Suprapubic skin (tissue), 4 donors: ENCODE data around the gene INSC. TPM values are rescaled to one million over a fixed set of nuclear protein-coding genes. Genes with fewer than 3 reads are reported as not detected.

Source experiments
- DNase-seq, 2 donors: peaks; one replicate each; pipeline ENCODE4 v3.0.0-alpha.2; 2019; ENCODE audit warnings: low spot score in 2 of 2
- H3K27ac ChIP-seq: fragments of 200-600 bp; sonication (generic); one replicate; pipeline ENCODE4 v1.5.1; 2019
- H3K27me3 ChIP-seq: fragments of 200-600 bp; sonication (generic); one replicate; pipeline ENCODE4 v1.5.1; 2019
- H3K36me3 ChIP-seq: fragments of 200-600 bp; sonication (generic); one replicate; pipeline ENCODE4 v1.5.1; 2019
- H3K4me1 ChIP-seq: fragments of 200-600 bp; sonication (generic); one replicate; pipeline ENCODE4 v1.5.1; 2019
- H3K4me3 ChIP-seq: fragments of 200-600 bp; sonication (generic); one replicate; pipeline ENCODE4 v1.5.1; 2019; ENCODE audit warnings: mild to moderate bottlenecking
- H3K9me3 ChIP-seq: fragments of 200-600 bp; sonication (generic); one replicate; pipeline ENCODE4 v1.5.1; 2019
- EP300 ChIP-seq: sonication (generic); formaldehyde crosslinking; IDR thresholded peaks from one replicate; pipeline ENCODE4 v1.6.1; 2017; ENCODE audit warnings: antibody characterized with exemption
- POLR2A ChIP-seq, 2 donors: fragments of 450-650 bp; IDR thresholded peaks; one replicate each; pipeline ENCODE4 v1.6.1; 2017; ENCODE audit warnings: antibody characterized with exemption in 2 of 2, mild to moderate bottlenecking in 2 of 2, moderate library complexity in 2 of 2
- POLR2AphosphoS5 ChIP-seq, 3 donors: sonication (generic); formaldehyde crosslinking; IDR thresholded peaks; one replicate each; pipeline ENCODE4 v1.6.1; 2017; ENCODE audit warnings: antibody characterized with exemption in 3 of 3
- WGBS: methylation state at CpG from one replicate; pipeline ENCODE4 v1.1.5; 2018; 5-methylcytosine and 5-hydroxymethylcytosine counted together
- total RNA-seq, 4 donors: library from RNA; depleted of rRNA; stranded (reverse); fragments of >200 nt; gene quantifications; one replicate each; pipeline ENCODE4 v1.1.0, GENCODE V29; 2016
- TF ChIP-seq, protein P1 (sequence below), 2 donors: fragments of 200-600 bp in 1 of 2; fragments of 450-650 bp in 1 of 2; sonication (generic) in 1 of 2; IDR thresholded peaks; one replicate each; pipeline ENCODE4 v1.5.1; 2016 to 2019; ENCODE audit warnings: antibody characterized with exemption in 2 of 2, mild to moderate bottlenecking in 1 of 2, moderate library complexity in 1 of 2

INSC gene
- total RNA-seq, 4 donors from 2014 or later = 0.16 to 0.34 (median 0.32) TPM; not detected in 1

DNA sequence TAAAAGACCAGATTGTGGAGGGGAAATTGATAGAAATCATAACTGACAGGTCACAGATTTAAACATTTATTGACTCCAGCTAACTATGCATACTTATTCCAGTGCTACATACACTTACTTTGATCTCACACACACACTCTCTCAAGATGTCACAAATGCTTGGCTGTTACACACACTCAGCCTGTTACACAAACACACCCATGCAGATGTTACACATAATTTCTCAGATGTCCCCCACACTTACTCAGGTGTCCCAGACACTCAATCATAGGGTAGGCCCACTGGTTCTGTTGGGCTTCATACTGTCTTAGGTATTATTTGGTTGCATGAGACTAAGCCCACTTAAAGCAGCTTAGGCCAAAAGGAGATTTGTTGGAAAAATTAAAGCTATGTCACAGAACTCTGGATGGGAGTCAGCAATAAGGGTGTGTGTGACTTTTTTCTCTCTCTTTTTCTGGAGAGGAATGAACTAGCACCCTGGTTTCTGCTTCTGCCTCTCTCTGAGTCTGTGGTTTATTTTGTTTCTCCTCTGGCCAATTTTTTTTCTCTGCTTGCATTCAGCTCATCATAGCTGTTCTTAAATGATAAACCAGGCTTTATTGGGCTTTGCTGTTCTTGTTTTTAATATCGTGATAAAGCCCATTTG lies 179.4 kb downstream of the INSC start:
- Histone ChIP-seq H3K4me3 (no peak overlapping the region), H3K27ac (no peak overlapping the region), H3K36me3 (no peaks in the 10 kb centered on the region), H3K27me3 (no peaks in the 10 kb centered on the region), H3K9me3 (no peaks in the 10 kb centered on the region), H3K4me1 (no peaks in the 10 kb centered on the region)
- no peak for TF ChIP-seq EP300
- TF ChIP-seq POLR2A (IDR thresholded peaks at IDR 0.05) = no peak
- TF ChIP-seq, protein P1, sequence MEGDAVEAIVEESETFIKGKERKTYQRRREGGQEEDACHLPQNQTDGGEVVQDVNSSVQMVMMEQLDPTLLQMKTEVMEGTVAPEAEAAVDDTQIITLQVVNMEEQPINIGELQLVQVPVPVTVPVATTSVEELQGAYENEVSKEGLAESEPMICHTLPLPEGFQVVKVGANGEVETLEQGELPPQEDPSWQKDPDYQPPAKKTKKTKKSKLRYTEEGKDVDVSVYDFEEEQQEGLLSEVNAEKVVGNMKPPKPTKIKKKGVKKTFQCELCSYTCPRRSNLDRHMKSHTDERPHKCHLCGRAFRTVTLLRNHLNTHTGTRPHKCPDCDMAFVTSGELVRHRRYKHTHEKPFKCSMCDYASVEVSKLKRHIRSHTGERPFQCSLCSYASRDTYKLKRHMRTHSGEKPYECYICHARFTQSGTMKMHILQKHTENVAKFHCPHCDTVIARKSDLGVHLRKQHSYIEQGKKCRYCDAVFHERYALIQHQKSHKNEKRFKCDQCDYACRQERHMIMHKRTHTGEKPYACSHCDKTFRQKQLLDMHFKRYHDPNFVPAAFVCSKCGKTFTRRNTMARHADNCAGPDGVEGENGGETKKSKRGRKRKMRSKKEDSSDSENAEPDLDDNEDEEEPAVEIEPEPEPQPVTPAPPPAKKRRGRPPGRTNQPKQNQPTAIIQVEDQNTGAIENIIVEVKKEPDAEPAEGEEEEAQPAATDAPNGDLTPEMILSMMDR (IDR thresholded peaks at IDR 0.05) = no peak
- TF ChIP-seq POLR2AphosphoS5 (IDR thresholded peaks at IDR 0.05) = no peak
- DNase-seq = no peak
- WGBS = 81% methylated on average over 1 of the region's 1 CpG

DNA sequence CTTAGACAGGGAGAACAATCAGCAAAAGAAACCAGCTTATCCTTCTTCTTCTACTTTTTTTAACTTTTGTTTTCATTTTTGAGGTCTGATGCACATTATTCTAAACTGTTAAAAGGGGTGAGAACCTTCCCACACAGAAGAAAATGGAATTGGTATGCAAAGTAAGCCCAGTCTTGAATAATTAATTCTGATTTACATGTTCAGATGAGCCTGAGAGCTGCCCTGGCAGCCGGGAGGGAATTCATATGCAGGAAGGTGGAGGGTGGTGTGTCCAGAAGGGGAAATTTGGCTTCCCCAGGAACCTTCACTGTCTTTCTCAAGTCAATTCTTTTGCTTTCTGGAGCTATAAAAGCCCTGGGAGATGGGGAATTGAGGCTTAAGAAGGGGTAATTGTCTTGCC lies 181.0 kb downstream of the INSC start:
- WGBS = 26% methylated on average over 1 of the region's 1 CpG
- Histone ChIP-seq H3K4me3 (no peak overlapping the region), H3K9me3 (no peaks in the 10 kb centered on the region), H3K36me3 (no peaks in the 10 kb centered on the region), H3K4me1 (no peaks in the 10 kb centered on the region), H3K27me3 (no peaks in the 10 kb centered on the region), H3K27ac (no peak overlapping the region)
- TF ChIP-seq, protein P1 (IDR thresholded peaks at IDR 0.05) = no peak
- TF ChIP-seq POLR2AphosphoS5 (IDR thresholded peaks at IDR 0.05) (no peak), EP300 (no peak), POLR2A (IDR thresholded peaks at IDR 0.05) (no peak)
- no peak for DNase-seq

Other genes starting within 250 kb of the INSC start
- gene CYP2R1, start 222.7 kb upstream of the INSC start, total RNA-seq = 10 to 100 TPM; 14.0 to 41.3 (median 20.6) TPM
- not detected for gene CALCA, start 142.6 kb upstream of the INSC start, total RNA-seq
- under 1 TPM in 1 of 4 donors, not detected in 3; 0.48 TPM for gene CALCB, start 41.3 kb upstream of the INSC start, total RNA-seq